Measurements from ENCODE around the gene AIFM1.
A peak's percentile ranks its signal among the peaks of the same experiment; 100 is the strongest.

The AIFM1 gene

GRCh38 chrX:130167040-130167439 is 1.4 kb upstream of the AIFM1 start:
- DNase-seq = no peak

DNA sequence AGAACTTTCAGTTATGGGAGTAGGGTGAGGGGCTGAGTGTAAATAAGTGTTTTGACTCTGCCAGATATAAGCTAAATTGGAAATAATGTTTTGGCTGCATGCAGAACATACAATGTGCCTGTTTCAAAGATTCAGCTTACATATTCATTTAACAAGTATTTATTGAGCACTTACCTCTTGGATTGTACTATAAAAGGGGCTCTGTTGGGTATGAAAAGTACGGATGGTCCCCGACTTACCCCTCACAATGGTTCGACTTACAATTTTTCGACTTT is 799 bp upstream of the AIFM1 start:
- DNase-seq = no peak

DNA sequence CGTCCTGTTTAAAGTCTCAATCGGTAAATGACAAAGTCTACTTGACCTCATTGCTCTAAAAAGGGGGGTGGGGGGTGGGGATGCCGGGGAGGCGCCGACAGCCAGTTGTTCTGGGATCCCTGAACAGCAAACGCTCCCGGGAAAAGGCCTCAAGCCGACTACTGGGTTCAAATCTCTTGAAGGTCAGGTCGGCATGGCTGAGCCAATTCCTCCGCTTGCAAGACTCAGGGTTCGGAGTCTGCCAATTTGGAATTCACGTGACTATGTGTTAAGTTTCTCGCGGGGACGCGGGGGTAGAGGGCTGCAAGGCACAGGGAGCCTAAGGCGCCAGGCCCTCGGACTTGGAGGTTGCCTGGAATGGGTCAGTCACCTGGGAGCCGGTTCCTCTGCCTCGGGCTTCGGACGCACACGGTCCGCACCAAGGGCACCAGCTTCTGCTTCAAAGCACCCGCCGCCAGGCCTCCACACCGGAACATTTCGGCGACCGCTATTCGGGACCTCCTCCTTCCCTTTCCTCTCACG is 399 bp downstream of the AIFM1 start:
- no peak for DNase-seq

- no peak for DNase-seq
These were observed 2.2 kb downstream of the AIFM1 start for GRCh38 chrX:130163398-130163797.

DNA sequence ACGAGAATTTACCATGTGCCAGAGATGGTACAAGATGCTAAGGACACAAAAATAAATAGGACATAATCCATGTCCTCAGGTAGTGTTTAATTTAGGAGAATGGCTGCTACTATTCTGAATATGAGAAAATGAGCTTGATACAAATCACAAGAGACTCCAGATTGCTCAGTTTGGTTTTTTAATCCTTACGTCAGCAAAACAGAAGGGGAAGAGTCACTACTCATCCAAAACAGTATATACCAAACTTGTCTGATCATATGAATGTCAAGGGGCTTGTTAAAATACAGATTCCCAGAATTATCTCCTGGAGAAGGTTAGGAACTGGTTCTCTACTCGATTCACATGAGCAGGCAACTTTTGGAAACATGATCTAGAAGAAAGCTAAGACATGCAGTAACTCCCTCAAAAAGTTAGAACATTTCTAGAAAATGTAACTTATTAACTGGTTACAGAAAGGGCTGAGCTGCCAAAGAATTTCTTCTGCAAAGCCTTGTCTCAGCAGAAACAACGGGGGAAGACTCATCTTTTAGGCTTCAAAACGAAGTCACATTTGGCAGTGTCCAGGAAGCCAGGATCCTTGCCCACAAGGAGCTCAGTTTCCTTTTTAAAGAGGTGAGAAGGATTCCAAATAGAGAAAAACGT is 3.4 kb downstream of the AIFM1 start:
- no peak for DNase-seq

DNA sequence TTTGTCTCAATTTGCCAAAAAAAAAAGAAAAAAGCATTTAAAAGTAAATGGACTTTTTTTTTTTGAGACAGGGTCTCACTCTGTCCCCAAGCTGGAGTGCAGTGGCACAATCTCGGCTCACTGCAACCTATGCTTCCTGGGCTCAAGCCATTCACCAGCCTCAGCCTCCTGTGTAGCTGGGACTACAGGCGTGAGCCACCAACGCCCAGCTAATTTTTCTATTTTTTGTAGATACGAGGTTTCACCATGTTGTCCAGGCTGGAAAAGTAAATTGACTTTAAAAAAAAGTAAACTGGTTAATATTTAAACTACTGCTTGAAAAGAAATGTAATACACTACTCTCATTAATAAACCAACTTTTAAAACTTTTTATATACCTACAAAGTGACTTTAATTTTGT is 5.9 kb downstream of the AIFM1 start:
- DNase-seq = no peak

GRCh38 chrX:130158311-130158710 is 7.3 kb downstream of the AIFM1 start:
- no peak for DNase-seq

DNA sequence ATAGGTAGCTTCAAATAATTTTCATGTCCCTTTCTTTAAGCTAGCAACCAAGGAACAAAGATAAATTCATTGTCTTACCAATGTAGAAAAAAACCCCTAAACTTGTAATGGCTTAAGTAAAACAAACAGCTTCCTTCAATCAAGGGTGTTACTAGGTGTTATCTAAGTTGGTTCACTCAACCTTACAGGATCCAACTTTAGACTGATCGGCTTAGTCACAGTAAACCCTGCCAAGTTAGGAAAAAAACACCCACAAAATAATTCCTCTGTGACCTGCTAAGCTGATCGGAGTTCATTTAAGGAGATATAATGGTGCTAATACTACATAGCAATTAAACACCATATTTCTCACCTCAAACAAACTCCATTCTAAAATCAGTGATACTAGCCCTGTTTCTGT is 10.1 kb downstream of the AIFM1 start:
- DNase-seq = no peak

DNA sequence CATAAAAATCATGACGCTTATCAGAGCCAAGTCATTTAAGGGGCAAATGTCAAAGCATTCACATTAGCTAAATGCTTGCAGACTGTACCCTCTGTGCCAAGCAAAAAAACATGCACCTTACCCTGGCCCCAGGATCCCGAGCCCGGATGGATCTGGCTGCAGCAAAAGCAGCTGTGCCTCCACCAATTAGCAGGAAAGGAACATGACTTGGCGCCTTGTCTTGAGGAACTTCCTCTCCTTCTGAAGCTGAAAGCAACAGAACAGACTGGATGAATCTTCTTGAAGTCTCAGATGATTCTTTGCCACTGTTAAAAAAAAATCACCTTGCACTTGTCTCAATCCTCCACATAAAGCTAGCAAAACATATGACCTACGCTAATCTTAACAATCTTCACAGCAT is 18.0 kb downstream of the AIFM1 start:
- no peak for DNase-seq

- DNase-seq = no peak
These were observed 20.5 kb downstream of the AIFM1 start for GRCh38 chrX:130145123-130145522.

DNA sequence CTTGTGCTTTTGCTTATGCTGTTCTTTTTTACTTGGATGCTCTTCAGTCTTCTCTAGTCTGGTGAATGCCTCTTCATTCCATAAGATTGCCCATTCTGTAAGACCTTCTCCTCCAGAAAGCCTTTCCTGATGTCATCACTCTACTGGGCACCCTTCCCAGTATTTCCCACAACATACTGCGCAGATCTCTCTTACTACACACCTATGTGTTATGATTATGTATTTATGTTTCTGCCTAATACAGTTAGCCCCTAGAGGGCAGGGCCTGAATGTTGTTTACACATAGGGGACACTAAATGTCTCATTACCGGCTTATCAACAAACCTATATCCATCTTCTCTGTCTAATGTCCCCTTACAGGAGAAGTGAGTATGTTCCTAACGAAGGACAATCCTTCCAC is 21.1 kb downstream of the AIFM1 start:
- no peak for DNase-seq

DNA sequence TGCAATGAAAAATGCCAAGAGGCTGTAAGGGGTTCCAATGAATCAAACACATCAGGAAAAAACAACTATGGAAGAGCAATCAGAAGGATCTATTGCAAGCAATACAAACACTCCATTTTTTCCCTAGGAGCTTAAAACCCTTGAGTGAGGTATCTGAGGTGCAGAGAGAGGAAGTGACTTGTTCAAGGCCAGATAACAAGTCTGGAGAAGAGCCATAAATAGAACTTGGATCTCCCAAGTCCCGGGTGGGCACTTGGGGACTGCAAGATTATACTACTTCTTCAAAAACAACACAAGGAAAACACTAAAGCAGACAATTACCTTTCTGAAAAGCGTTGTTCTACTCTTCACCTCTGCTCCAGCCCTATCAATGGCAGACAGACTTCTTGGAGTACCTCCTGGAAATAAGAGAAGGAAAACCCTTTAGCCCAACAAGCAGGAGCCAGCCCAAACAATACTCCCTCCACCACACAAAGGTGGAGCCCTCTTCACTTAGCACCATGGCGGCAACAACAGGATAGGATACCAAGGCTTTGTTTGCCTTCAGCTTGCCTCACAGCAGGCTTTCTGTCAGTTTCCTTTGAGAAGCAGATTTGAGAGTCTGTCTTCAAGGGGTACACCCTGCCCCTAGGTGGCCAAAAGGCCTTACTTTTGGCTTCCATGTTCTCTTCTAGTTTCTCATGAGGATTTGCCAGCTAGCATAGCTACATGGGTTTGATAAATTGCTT is 26.0 kb downstream of the AIFM1 start:
- DNase-seq = no peak

- DNase-seq = no peak
These were observed 28.7 kb downstream of the AIFM1 start for GRCh38 chrX:130136961-130137360.

GRCh38 chrX:130136496-130136895 is 29.1 kb downstream of the AIFM1 start:
- DNase-seq = no peak

DNA sequence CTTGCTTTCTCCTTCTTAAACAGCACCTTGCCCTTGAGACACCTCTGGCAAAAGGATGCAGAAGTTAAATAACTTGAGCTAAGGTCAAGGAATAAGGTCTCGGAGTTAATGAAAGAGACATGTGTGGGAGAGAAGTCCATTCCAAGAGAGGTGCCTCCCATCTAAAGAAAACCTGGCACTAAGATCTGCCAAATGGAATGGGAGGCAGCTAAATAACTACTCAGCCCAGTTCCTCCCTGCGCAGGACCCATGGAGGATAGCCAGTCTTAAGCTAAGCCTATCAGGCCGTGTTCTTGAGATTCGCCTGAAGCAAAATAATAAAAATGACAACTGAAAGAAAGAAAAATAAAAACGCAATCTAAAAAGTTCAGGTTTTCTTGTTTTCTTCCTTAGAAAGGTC is 34.7 kb downstream of the AIFM1 start:
- DNase-seq = no peak

GRCh38 chrX:130125091-130125874 is 40.4 kb downstream of the AIFM1 start:
- no peak for DNase-seq

DNA sequence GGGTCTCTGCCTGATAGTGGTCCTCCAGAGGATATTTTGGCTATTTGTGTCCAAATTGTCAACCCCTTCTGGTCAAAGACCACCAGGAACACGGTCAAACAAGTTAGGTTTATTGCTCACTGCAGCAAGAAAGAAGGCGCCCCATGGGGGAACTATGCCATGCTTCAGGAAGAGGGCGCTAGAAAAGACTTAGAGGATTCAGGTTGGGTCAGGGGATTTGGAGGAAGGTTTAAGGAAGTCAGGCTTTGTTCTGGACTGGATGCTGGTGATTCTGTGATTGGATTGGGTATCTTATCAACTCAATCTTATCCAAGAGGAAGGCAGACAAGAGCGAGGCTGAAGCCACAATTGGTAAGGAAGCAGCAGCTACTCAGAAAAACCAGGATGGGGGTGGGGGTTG is 41.1 kb downstream of the AIFM1 start:
- no peak for DNase-seq

- no peak for DNase-seq
These were observed 44.2 kb downstream of the AIFM1 start for GRCh38 chrX:130121505-130121800.

DNA sequence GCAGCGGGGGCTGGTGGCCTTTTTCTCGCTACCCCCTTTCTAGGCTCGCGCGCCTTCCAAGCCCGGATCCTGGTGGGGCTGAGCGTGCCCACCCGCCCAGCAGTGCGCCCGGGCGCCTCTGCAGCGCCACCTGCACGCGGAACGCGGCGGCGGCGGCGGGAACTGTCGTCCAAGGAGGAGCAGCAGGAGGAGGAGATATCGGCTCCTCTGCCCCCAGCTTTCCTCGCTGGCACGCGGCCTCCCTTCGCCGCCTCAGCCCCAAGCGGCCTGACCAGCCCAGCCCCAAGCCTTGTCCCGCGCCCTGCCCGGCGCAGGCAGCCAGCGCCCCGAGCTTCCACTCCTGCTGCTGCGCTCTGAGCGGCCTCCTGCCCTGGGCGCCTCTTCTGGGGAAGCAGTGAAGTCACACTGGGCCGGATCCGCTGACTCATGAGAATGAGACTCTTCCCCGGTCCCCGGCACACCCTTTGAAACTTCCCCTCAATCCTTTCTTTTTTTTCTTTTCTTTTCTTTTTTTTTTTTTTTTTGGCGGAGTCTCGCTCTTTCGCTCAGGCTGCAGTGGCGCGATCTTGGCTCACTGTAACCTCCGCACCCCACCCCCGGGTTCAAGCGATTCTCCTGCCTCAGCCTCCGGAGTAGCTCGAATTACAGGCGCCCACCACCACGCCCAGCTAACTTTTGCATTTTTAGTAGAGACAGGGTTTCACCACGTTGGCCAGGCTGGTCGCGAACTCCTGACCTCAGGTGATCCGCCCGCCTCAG is 44.7 kb downstream of the AIFM1 start:
- peak; percentile 84 for DNase-seq

- no peak for DNase-seq
These were observed 45.3 kb downstream of the AIFM1 start for GRCh38 chrX:130120321-130120731.

DNA sequence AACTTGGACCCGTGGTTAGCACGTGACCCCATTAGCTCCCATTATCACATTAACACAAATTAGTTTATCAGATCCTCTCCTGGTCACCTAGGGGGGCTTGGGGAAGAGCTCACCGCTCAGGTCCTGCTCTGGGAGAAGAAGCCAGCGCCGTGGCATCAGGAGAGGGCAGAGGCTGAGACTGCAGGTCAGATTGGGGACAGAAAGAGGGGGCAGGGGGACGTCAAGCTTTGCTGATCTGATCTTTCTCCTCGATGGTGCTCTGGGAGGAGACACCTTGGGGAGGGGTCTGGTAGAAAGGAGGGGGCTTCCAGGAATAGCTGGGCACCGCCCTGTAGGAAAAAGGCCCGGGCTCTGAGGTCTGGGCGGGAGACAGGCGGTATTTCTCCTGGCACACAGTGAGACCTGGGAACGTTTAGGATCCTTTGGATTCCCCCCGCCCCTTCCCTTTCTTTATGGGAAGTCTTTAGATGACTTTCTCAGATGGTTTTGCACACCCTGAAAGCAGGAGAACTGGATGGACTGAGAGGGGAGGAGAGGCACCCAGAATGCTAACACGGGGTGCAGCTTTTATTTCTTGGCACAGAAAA is 46.2 kb downstream of the AIFM1 start:
- no peak for DNase-seq

- DNase-seq = no peak
These were observed 47.0 kb downstream of the AIFM1 start for GRCh38 chrX:130118441-130119311.
